Activated CD8-positive, alpha-beta T cell treated with anti-CD3 and anti-CD28 coated beads, Interleukin-2, amount 10 ng/mL, durations not matched to agents 7 days and 5 days (primary cell): ENCODE measurements around the gene FLNC. TPM values are rescaled to one million over a fixed set of nuclear protein-coding genes. Genes with fewer than 3 reads are reported as not detected.

Source experiments
- ATAC-seq: fragments of 150-1000 bp; cut with Tn5 transposase; one replicate; pipeline ENCODE4 v1.10.0; 2021; ENCODE audit warnings: moderate library complexity
- CTCF ChIA-PET: fragments of 350-600 bp; sonication (Branson Sonifier 250); formaldehyde crosslinking; loops from one replicate; lab custom pipeline; 2021; ENCODE audit warnings: antibody characterized with exemption; lab: Charles Lee
- POLR2A ChIA-PET: fragments of 350-600 bp; sonication (Branson Sonifier 250); formaldehyde crosslinking; loops from one replicate; lab custom pipeline; 2021; ENCODE audit warnings: antibody characterized with exemption; lab: Charles Lee
- DNase-seq: peaks from one replicate; pipeline ENCODE4 v3.0.0-alpha.2; 2020
- H3K27ac Mint-ChIP-seq: one replicate; pipeline ENCODE4 v1.8.0; 2021; ENCODE audit warnings: mild to moderate bottlenecking, mixed read lengths
- H3K27me3 Mint-ChIP-seq: one replicate; pipeline ENCODE4 v1.8.0; 2021; ENCODE audit warnings: low read depth, mixed read lengths
- H3K36me3 Mint-ChIP-seq: one replicate; pipeline ENCODE4 v1.8.0; 2021; ENCODE audit warnings: low read depth, mixed read lengths
- H3K4me1 Mint-ChIP-seq: one replicate; pipeline ENCODE4 v1.8.0; 2021; ENCODE audit warnings: low read depth, mixed read lengths
- H3K4me3 Mint-ChIP-seq: one replicate; pipeline ENCODE4 v1.8.0; 2021; ENCODE audit warnings: mild to moderate bottlenecking, mixed read lengths
- H3K9me3 Mint-ChIP-seq: one replicate; pipeline ENCODE4 v1.8.0; 2022; ENCODE audit warnings: mixed read lengths; ENCODE audit not compliant: insufficient read depth
- total RNA-seq, 2 experiments: library from RNA; stranded (reverse); gene quantifications; one replicate each; pipeline ENCODE4 v1.2.3, GENCODE V29; 2021

The FLNC gene
- total RNA-seq, 2 experiments from 2014 or later, result not detected

DNA sequence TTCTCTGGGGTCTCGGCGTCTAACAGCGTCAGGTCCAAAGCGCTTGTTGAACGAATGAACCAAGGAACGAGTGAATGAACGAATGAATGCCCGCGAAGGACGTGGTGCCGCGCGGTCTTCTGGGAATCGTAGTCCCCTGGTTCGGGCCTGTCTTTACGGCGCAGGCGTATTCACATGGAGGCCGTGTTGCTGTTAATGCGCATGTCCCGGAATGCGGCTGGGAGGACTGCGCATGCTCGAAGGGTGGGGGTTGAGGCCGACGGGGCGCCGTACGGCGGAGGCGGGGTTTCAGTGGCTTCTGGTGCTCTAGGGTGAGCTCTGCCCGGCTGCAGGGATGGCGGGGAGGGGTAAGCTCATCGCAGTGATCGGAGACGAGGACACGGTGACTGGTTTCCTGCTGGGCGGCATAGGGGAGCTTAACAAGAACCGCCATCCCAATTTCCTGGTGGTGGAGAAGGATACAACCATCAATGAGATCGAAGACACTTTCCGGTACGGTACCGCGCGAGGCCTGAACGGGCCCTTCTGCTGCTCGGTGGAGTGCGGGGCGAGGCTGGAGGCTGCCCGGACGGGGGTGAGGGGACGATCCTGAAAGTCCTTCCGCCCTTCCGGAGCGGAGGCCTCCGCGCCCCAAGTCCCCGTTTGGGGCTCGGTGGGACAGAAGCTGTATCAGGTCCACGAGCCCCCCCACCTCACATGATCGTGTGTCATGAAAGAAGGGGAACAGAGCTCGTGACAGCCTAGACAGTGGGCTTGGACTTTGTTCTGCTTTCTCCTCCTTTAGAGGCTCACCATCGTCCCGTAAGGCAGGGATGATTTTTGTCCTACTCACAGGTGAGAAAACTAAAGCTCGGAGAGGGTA is 32.6 kb downstream of the FLNC start, which contains the start of gene ATP6V1F:
TSS of gene ATP6V1F (plus strand) at position 286 of the 862 bp plus-strand sequence. CDS start at position 335, 49 bp downstream.
- peaks cover 19% of the 10 kb centered on the region for H3K4me1 Mint-ChIP-seq
- DNase-seq (peak; percentile 99), ATAC-seq (peak; percentile 94)
- H3K4me3 Mint-ChIP-seq, result peak within 1 kb of the TSS; percentile 90
- peaks cover 1% of the 10 kb centered on the region for H3K27me3 Mint-ChIP-seq
- ChIA-PET POLR2A (interaction anchor here (0.6 to 1.4 kb wide), 6 partner anchors 10 to 248 kb away, joined by 3 to 6 read pairs (median 4); partner anchors contain the start of gene TNPO3), CTCF (interaction anchor here (1.0 to 6.4 kb wide), 19 partner anchors 9 to 435 kb away, joined by 3 to 118 read pairs (median 5); partner anchors contain the start of genes AHCYL2, METTL2B and TNPO3)
- H3K36me3 Mint-ChIP-seq, result peaks cover 23% of the 10 kb centered on the region
- no peaks in the 10 kb centered on the region for H3K9me3 Mint-ChIP-seq
- H3K27ac Mint-ChIP-seq, result peak within 1 kb of the TSS; percentile 92

DNA sequence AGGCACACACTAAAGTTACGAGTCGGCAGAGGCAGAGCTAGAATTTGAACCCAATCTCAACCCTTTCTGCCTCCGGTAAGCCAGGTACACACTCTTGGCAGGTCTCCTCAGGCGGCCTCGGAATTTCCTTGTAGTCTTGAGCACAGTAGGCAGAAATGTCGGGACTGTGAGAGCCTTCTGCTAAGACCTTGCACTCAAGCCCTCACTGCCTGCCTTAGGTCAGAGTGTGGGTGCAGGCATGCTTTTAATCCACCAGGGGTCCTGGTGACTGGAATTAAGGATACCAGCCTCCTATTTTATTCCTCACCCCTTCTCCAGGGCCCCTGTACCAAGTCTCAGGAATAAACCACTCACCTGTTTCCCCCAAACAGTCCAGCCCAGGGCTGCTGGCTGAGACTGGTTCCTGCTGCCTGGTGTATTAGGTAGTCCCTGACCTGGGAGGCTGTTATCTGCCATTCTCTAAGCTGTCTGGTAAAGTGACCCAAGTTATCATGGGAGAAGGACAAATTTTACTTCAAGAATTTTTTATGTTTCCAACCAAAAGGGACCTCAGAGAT is 33.3 kb downstream of the FLNC start:
- ChIA-PET POLR2A (interaction anchor here (0.5 to 1.4 kb wide), 4 partner anchors 9 to 191 kb away, joined by 3 to 6 read pairs (median 5); partner anchors contain the start of gene TNPO3), CTCF (interaction anchor here (1.0 to 6.4 kb wide), 17 partner anchors 8 to 436 kb away, joined by 3 to 118 read pairs (median 5); partner anchors contain the start of genes AHCYL2 and TNPO3)
- Mint-ChIP-seq H3K36me3 (peaks cover 23% of the 10 kb centered on the region), H3K9me3 (no peaks in the 10 kb centered on the region), H3K27ac (peak overlapping the region; percentile 92), H3K4me3 (peak overlapping the region; percentile 90), H3K27me3 (peaks cover 2% of the 10 kb centered on the region), H3K4me1 (peaks cover 19% of the 10 kb centered on the region)
- DNase-seq (peak; percentile 69), ATAC-seq (peak; percentile 59)

DNA sequence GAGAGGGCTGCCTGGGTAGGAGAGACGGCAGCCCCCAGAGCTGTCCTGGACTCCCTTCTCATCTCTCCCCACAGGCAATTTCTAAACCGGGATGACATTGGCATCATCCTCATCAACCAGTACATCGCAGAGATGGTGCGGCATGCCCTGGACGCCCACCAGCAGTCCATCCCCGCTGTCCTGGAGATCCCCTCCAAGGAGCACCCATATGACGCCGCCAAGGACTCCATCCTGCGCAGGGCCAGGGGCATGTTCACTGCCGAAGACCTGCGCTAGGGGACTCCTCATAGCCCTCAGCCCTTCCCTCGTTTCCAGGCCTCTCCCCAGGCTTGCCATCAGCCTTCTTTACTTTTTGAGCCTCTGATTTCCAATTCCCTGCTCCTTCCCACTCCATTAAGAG is 35.1 kb downstream of the FLNC start:
- Mint-ChIP-seq H3K27me3 (peaks cover 6% of the 10 kb centered on the region), H3K4me3 (no peak overlapping the region), H3K4me1 (peaks cover 24% of the 10 kb centered on the region), H3K36me3 (peaks cover 23% of the 10 kb centered on the region), H3K9me3 (no peaks in the 10 kb centered on the region), H3K27ac (no peak overlapping the region)
- ATAC-seq (no peak), DNase-seq (no peak)
- ChIA-PET POLR2A (no interaction called here), CTCF (no interaction called here)

DNA sequence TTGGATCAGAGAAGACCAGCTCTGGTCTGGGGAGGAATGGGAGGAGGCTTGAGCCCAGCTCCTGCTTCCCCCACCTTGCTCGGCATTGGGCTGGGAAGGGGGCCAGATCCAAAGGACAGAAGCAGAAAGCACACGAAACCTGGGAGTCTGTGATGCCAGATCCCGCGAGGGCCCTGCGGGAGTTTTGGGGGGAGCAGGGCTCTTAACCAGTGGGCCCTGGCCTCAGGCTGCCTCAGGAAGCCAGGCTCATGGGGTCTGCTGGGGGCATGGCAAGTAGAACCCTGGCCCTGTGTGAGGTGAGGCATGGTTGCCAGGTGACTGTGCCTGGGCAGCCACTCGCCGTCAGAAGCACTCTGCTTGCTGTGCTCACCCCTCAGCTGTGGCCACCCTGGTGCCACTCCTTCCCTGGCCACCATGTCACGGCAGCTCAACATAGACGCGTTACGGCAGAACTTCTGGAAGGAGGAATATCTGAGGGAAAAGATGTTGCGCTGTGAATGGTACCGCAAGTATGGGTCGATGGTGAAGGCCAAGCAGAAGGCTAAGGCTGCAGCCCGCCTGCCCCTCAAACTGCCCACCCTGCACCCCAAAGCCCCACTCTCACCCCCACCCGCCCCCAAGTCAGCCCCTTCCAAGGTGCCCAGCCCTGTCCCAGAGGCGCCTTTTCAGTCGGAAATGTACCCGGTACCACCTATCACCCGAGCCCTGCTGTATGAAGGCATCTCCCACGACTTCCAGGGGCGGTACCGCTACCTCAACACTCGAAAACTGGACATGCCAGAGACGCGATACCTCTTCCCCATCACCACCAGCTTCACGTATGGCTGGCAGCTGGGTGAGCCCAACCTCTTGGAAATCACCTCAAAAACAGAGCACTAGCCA is 36.0 kb downstream of the FLNC start:
- ChIA-PET POLR2A (no interaction called here), CTCF (interaction anchor here (2.2 kb wide), 1 partner anchor 17 kb away, joined by 21 read pairs; no protein-coding TSS in a partner anchor)
- H3K4me3 Mint-ChIP-seq, result no peak overlapping the region
- H3K9me3 Mint-ChIP-seq, result no peaks in the 10 kb centered on the region
- H3K4me1 Mint-ChIP-seq, result peaks cover 26% of the 10 kb centered on the region
- no peak for DNase-seq
- no peak overlapping the region for H3K27ac Mint-ChIP-seq
- H3K36me3 Mint-ChIP-seq, result peaks cover 23% of the 10 kb centered on the region
- no peak for ATAC-seq
- H3K27me3 Mint-ChIP-seq, result peaks cover 13% of the 10 kb centered on the region

DNA sequence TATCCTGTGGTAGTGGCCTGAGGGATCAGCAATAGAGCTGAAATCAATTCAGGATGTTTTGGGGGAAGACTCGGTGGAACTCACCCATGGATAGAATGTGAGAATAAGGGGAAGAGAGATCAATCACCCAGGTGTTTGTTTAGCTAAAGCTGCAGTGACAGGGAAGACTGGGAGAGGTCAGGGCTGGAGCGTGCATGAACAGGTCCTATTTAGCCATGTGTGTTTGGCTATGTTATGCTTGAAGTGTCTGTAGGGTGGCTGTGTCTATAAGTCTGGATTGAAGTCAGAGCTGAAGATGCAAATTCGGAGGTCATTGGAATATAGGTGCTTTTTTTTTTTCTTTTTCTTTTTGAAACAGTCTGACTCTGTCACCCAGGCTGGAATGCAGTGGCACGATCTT is 37.0 kb downstream of the FLNC start:
- Mint-ChIP-seq H3K27ac (no peak overlapping the region), H3K4me3 (no peak overlapping the region), H3K36me3 (peaks cover 23% of the 10 kb centered on the region), H3K27me3 (peaks cover 20% of the 10 kb centered on the region), H3K4me1 (peaks cover 23% of the 10 kb centered on the region), H3K9me3 (no peaks in the 10 kb centered on the region)
- ChIA-PET CTCF (interaction anchor here (2.2 kb wide), 1 partner anchor 16 kb away, joined by 21 read pairs; no protein-coding TSS in a partner anchor), POLR2A (no interaction called here)
- no peak for DNase-seq
- ATAC-seq, result no peak

DNA sequence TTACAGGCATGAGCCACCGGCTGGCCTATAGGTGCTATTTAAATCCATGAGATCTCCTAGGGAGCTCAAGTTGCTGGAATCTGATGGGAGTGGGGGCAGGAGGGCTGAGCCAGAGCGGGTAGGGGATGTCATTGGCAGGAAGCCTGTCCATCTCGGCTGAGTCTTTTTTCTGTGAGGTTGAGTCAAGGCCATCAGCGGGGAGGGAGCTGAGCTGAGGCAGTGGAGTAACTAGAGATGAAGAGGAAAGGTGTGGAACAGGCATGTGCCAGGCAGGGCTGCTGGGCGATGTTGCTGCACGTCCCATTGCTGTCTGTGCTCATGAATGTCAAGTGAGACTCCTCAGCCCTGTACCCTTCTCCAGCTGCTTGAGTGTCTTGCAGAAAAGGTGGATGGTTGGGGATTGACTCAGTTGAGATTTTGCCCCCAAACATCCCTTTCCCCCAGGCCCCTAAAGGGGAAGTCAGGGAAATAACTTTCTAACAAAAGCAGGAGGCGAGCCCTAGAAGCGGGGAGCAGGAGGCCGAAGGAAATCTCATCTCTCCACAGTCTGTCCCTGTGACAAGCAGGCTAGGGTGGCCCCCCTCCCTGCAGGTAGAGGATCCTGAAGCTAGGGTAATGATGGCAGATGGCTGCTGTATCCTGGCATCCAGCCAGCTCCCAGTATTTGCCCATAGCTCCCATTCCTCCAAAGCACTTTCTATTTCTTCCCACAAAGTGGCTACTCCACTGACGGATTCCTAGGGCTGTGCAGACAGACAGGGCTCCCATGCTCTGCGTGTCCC is 37.8 kb downstream of the FLNC start:
- Mint-ChIP-seq H3K27me3 (peaks cover 20% of the 10 kb centered on the region), H3K4me1 (peaks cover 19% of the 10 kb centered on the region), H3K4me3 (no peak overlapping the region), H3K36me3 (peaks cover 20% of the 10 kb centered on the region), H3K27ac (no peak overlapping the region), H3K9me3 (no peaks in the 10 kb centered on the region)
- CTCF ChIA-PET, result interaction anchor here (1.5 to 2.2 kb wide), 2 partner anchors 11 to 15 kb away, joined by 4 to 21 read pairs; no protein-coding TSS in a partner anchor
- no peak for ATAC-seq
- POLR2A ChIA-PET, result interaction anchor here (1.4 kb wide), 1 partner anchor 14 kb away, joined by 3 read pairs; no protein-coding TSS in a partner anchor
- no peak for DNase-seq

DNA sequence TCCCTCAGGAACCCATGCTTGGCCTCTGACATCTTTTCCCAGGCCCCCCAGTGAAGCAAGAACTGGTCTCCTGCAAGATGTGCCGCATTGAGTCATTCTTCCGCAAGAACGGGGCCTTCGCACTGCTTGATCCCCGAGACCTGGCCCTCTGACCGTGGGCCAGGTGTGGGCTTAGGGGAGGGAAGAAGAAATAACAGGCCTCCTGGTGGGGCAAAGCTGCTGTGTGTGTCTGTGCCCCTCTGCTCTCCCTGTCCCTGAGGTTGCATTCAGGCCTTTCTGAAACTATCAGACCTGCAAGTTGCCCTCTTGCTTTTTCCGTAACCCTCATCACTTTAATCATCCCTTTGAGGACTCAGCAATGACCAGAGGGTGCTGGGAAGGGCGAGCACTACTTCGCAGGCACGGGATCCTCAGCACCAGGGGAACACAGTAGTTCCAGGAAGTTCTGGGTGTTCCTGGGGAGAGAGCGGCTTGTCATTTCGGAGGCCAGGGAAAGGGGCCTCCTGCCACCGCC is 38.5 kb downstream of the FLNC start:
- Mint-ChIP-seq H3K27me3 (peaks cover 20% of the 10 kb centered on the region), H3K36me3 (peaks cover 19% of the 10 kb centered on the region), H3K27ac (no peak overlapping the region), H3K9me3 (no peaks in the 10 kb centered on the region), H3K4me1 (peaks cover 17% of the 10 kb centered on the region), H3K4me3 (peak overlapping the region; percentile 34)
- ChIA-PET CTCF (interaction anchor here (1.5 to 2.2 kb wide), 2 partner anchors 11 to 15 kb away, joined by 4 to 21 read pairs; no protein-coding TSS in a partner anchor), POLR2A (interaction anchor here (1.4 kb wide), 1 partner anchor 13 kb away, joined by 3 read pairs; no protein-coding TSS in a partner anchor)
- ATAC-seq, result no peak
- no peak for DNase-seq

DNA sequence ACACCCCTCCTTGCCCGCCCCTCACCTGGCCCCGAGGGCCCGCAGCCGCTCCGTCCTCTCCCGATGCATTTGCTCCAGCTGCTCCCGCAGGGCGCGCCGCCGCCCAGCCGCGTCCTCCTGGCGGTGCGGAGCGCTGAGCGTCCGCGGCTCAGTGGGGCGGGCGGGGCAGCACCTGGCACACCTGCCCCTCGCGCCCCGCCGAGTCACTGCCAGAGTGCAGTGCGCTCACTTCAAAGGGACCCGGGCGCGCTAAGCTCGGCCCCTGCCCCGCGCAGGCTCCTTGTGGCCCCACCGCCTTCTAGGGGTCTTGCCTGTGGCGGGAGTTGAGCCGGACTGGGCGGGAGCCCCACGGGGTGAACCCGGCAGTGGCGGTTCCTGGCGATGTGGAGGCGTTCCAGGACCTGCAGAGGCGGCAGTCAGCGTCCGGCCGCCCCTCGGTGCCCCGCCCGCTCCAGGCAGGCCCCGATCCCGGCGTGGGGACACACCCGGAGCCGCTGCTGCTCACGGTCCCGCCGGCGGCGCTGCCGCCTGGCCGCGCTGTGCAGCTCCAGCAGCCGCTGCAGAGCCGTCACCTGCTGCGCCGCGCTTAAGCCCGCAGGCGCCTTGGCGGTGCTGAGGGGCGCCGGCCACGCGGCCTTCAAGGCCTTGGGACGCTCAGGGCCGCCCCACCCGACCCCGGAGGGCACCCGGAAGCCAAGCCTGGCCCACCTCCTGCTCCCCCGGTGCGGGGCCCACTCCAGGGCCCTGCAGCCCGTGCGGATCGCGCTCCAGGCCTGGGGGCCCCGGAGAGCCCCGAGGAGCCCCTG is 39.1 kb downstream of the FLNC start:
- no peaks in the 10 kb centered on the region for H3K9me3 Mint-ChIP-seq
- H3K27ac Mint-ChIP-seq, result no peak overlapping the region
- ChIA-PET POLR2A (interaction anchor here (1.4 kb wide), 1 partner anchor 13 kb away, joined by 3 read pairs; no protein-coding TSS in a partner anchor), CTCF (interaction anchor here (0.7 to 3.8 kb wide), 4 partner anchors 6 to 14 kb away, joined by 3 to 15 read pairs (median 6); partner anchors contain the start of gene ATP6V1F)
- peak overlapping the region; percentile 56 for H3K4me3 Mint-ChIP-seq
- ATAC-seq, result peak; percentile 89
- peak; percentile 58 for DNase-seq
- peaks cover 20% of the 10 kb centered on the region for H3K27me3 Mint-ChIP-seq
- peaks cover 18% of the 10 kb centered on the region for H3K36me3 Mint-ChIP-seq
- peaks cover 14% of the 10 kb centered on the region for H3K4me1 Mint-ChIP-seq

DNA sequence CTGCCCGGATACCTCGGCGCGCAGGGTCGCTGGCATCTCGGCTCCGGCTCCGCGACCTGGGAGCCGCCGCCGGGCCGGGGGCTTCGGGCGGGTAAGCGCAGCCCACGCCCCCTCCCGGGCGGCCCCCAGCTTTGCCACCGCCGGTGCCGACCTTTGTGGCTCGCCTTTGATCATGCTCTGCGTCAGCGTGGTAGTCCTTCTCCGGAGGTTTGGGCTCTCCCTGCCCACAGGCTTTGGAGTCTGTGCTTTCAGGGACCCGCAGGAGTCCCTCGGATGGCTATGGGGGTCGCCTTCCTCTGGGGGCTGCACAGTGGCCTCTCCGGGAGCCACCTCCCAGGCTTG is 39.7 kb downstream of the FLNC start:
- H3K4me3 Mint-ChIP-seq, result peak overlapping the region; percentile 68
- ChIA-PET POLR2A (no interaction called here), CTCF (interaction anchor here (1.1 to 3.8 kb wide), 2 partner anchors 7 to 13 kb away, joined by 7 to 15 read pairs; partner anchors contain the start of gene ATP6V1F)
- H3K27me3 Mint-ChIP-seq, result peaks cover 20% of the 10 kb centered on the region
- peaks cover 16% of the 10 kb centered on the region for H3K36me3 Mint-ChIP-seq
- ATAC-seq (no peak), DNase-seq (peak; percentile 29)
- peaks cover 10% of the 10 kb centered on the region for H3K4me1 Mint-ChIP-seq
- H3K9me3 Mint-ChIP-seq, result no peaks in the 10 kb centered on the region
- H3K27ac Mint-ChIP-seq, result no peak overlapping the region
